GM15510 (cell line): ENCODE data around the gene COG1.

Experiments used
- POLR2A ChIP-seq: IDR thresholded peaks from 3 replicates; pipeline ENCODE4 v1.6.1; 2011; ENCODE audit warnings: borderline replicate concordance; ENCODE audit not compliant: insufficient read length; ENCODE audit errors: extremely low read depth

Gene COG1

GRCh38 chr17:73166731-73167581 lies 25.9 kb upstream of the COG1 start:
- TF ChIP-seq POLR2A: no peak

- TF ChIP-seq POLR2A: no peak
These were observed 24.2 kb upstream of the COG1 start for GRCh38 chr17:73168667-73169066.

- TF ChIP-seq POLR2A: no peak
These were observed 22.5 kb upstream of the COG1 start for GRCh38 chr17:73170324-73170723.

GRCh38 chr17:73172252-73172651 lies 20.6 kb upstream of the COG1 start:
- TF ChIP-seq POLR2A: no peak

GRCh38 chr17:73174126-73174525 lies 18.7 kb upstream of the COG1 start:
- TF ChIP-seq POLR2A: no peak

GRCh38 chr17:73175962-73176565 lies 16.8 kb upstream of the COG1 start:
- no peak for TF ChIP-seq POLR2A

- no peak for TF ChIP-seq POLR2A
These were observed 13.5 kb upstream of the COG1 start for GRCh38 chr17:73179387-73179786.

- TF ChIP-seq POLR2A: no peak
These were observed 13.0 kb upstream of the COG1 start for GRCh38 chr17:73179878-73180277.

- no peak for TF ChIP-seq POLR2A
These were observed 10.1 kb upstream of the COG1 start for GRCh38 chr17:73182616-73183310.

GRCh38 chr17:73184136-73184993 lies 8.5 kb upstream of the COG1 start:
- TF ChIP-seq POLR2A: no peak

- no peak for TF ChIP-seq POLR2A
These were observed 6.4 kb upstream of the COG1 start for GRCh38 chr17:73186283-73187050.

GRCh38 chr17:73187203-73187769 lies 5.6 kb upstream of the COG1 start:
- no peak for TF ChIP-seq POLR2A

GRCh38 chr17:73188011-73188410 lies 4.8 kb upstream of the COG1 start:
- TF ChIP-seq POLR2A: no peak
